Panc1 (cell line): Measurements from ENCODE around the gene ZYG11B. TPM values are rescaled to one million over a fixed set of nuclear protein-coding genes. Genes with fewer than 3 reads are reported as not detected.
"Not testable (repeated sequence)": the region's sequence is repeated elsewhere in the genome, so short reads cannot be mapped to it uniquely, and the experiment has no call there.

Source experiments
- ATAC-seq: fragments of 200-7000 bp; cut with Tn5 transposase; 2 replicates; pipeline ENCODE4 v1.9.1; 2020; ENCODE audit warnings: mild to moderate bottlenecking, moderate library complexity
- BruUV-seq: library from RNA; stranded (reverse); fragments of 400-500 nt; replicated peaks from 2 replicates; lab custom pipeline; 2021; lab: Mats Ljungman, UMichigan
- CTCF ChIA-PET: fragments of 300-600 bp; sonication (Branson Sonifier 250); formaldehyde crosslinking; loops from one replicate; lab custom pipeline; 2022; ENCODE audit warnings: antibody characterized with exemption; lab: Charles Lee
- POLR2A ChIA-PET: fragments of 300-600 bp; sonication (Branson Sonifier 250); formaldehyde crosslinking; loops from one replicate; lab custom pipeline; 2022; ENCODE audit warnings: antibody characterized with exemption; lab: Charles Lee
- DNase-seq: peaks from one replicate; pipeline ENCODE4 v3.0.0-alpha.2; 2010; ENCODE audit warnings: low read depth, low spot score
- H3K27ac ChIP-seq: 2 replicates; pipeline ENCODE4 v1.5.1; 2011; ENCODE audit warnings: mild to moderate bottlenecking, low read length, inconsistent platforms
- H3K27me3 ChIP-seq: fragments of 200-500 bp; sonication (Bioruptor generic); 2 replicates; pipeline ENCODE4 v1.6.0; 2014; ENCODE audit warnings: low read length, inconsistent platforms; ENCODE audit not compliant: control insufficient read depth, insufficient read depth
- H3K36me3 ChIP-seq: fragments of 200-500 bp; sonication (Bioruptor generic); 2 replicates; pipeline ENCODE4 v1.5.1; 2014; ENCODE audit warnings: inconsistent platforms, mild to moderate bottlenecking, low read length, moderate library complexity; ENCODE audit not compliant: control insufficient read depth, insufficient read depth
- H3K4me1 ChIP-seq: 2 replicates; pipeline ENCODE4 v1.5.1; 2011; ENCODE audit warnings: inconsistent platforms, mild to moderate bottlenecking, low read length, moderate library complexity; ENCODE audit not compliant: control insufficient read depth, insufficient read depth
- H3K4me3 ChIP-seq, 2 experiments: 2 replicates each; pipeline ENCODE4 v1.5.1; 2011 to 2012; ENCODE audit warnings: low read depth in 2 of 2, low read length in 2 of 2, mild to moderate bottlenecking in 2 of 2, inconsistent platforms in 1 of 2, moderate library complexity in 1 of 2
- H3K9me3 ChIP-seq: fragments of 200-500 bp; sonication (Bioruptor generic); 2 replicates; pipeline ENCODE4 v1.5.1; 2014; ENCODE audit warnings: low read depth, mild to moderate bottlenecking, inconsistent platforms, low read length, moderate library complexity; ENCODE audit not compliant: control insufficient read depth, insufficient read depth
- CTCF ChIP-seq: fragments of 450-650 bp; IDR thresholded peaks from 2 replicates; pipeline ENCODE4 v1.5.1; 2017; ENCODE audit warnings: mild to moderate bottlenecking
- POLR2AphosphoS5 ChIP-seq: IDR thresholded peaks from 2 replicates; pipeline ENCODE4 v1.6.1; 2012; ENCODE audit warnings: mild to moderate bottlenecking, low read depth, low read length, moderate library complexity
- REST ChIP-seq, 2 experiments: IDR thresholded peaks; 2 replicates each; pipeline ENCODE4 v1.6.1; 2011 to 2012; ENCODE audit warnings: low read depth in 2 of 2, control low read depth in 1 of 2, low read length in 1 of 2, mild to moderate bottlenecking in 1 of 2, moderate library complexity in 1 of 2; ENCODE audit not compliant: insufficient read depth in 1 of 2
- SIN3A ChIP-seq: IDR thresholded peaks from 2 replicates; pipeline ENCODE4 v1.6.1; 2012; ENCODE audit warnings: low read depth, mild to moderate bottlenecking, low read length, moderate library complexity, borderline replicate concordance; ENCODE audit not compliant: insufficient read depth
- TCF7L2 ChIP-seq: IDR thresholded peaks from 2 replicates; pipeline ENCODE4 v1.6.1; 2011; ENCODE audit warnings: mild to moderate bottlenecking, low read depth, low read length, inconsistent platforms
- in situ Hi-C: cut with HindIII; loops from 2 replicates; pipeline ENCODE4 v1.10.0; 2016; ENCODE audit warnings: low sequenced_read_pairs, low pct_unique_long_range_greater_than_20kb
- intact Hi-C: fragments of 100-400 bp; cut with micrococcal nuclease; formaldehyde crosslinking; loops from one replicate; pipeline ENCODE4 v1.10.0; 2022; ENCODE audit not compliant: unreplicated experiment
- total RNA-seq: library from RNA; stranded (reverse); gene quantifications from one replicate; pipeline ENCODE4 v1.2.1, GENCODE V29; 2021; ENCODE audit not compliant: unreplicated experiment

Gene ZYG11B
- total RNA-seq, 1 experiment from 2014 or later = 30.7 TPM

GRCh38 chr1:52836035-52836434 is 109.8 kb downstream of the ZYG11B start:
- Histone ChIP-seq H3K27me3 (no peaks in the 10 kb centered on the region), H3K4me1 (no peaks in the 10 kb centered on the region; the same call in 1 of the 2 replicates), H3K4me3 (no peak overlapping the region), H3K36me3 (no peaks in the 10 kb centered on the region), H3K27ac (no peak overlapping the region), H3K9me3 (no peaks in the 10 kb centered on the region)
- BruUV-seq = no TSS peak
- intact Hi-C loops = no loop called here
- CTCF ChIA-PET = no interaction called here
- TF ChIP-seq POLR2AphosphoS5 (no peak), SIN3A (no peak), TCF7L2 (no peak), CTCF (no peak), REST (IDR thresholded peaks at IDR 0.05; ENCODE audit: insufficient read depth in 1 of 2, low read depth in 2 of 2, low read length in 1 of 2) (no peak)
- POLR2A ChIA-PET = no interaction called here
- ATAC-seq (no peak), DNase-seq (no peak)
- in situ Hi-C loops = no loop called here

- POLR2A ChIA-PET, H3K9me3 ChIP-seq, CTCF ChIA-PET, intact Hi-C loops, H3K4me1 ChIP-seq, H3K27me3 ChIP-seq, DNase-seq, H3K27ac ChIP-seq, H3K4me3 ChIP-seq, BruUV-seq, in situ Hi-C loops, H3K36me3 ChIP-seq, ATAC-seq: not testable (repeated sequence)
Measured at GRCh38 chr1:52839175-52839574, 112.9 kb downstream of the ZYG11B start.

- H3K4me3 ChIP-seq = peak within 1 kb of the TSS; percentile 31 to 45
- no peaks in the 10 kb centered on the region for H3K27me3 ChIP-seq
- ChIA-PET CTCF (interaction anchor here (0.5 to 0.9 kb wide), 2 partner anchors 47 to 350 kb away, joined by 3 to 17 read pairs; no protein-coding TSS in a partner anchor), POLR2A (no interaction called here)
- BruUV-seq = no TSS peak
- ATAC-seq = peak; percentile 96
- no peaks in the 10 kb centered on the region for H3K36me3 ChIP-seq
- H3K27ac ChIP-seq = no peak within 1 kb of the TSS
- H3K4me1 ChIP-seq = no peaks in the 10 kb centered on the region
- no peaks in the 10 kb centered on the region for H3K9me3 ChIP-seq
- in situ Hi-C loops = no loop called here
- DNase-seq = no peak
- intact Hi-C loops = no loop called here
- TF ChIP-seq POLR2AphosphoS5 = no peak
- TF ChIP-seq TCF7L2 = peak; percentile 81; the same call in 1 of the 2 replicates
Measured at GRCh38 chr1:52842643-52843310, 116.5 kb downstream of the ZYG11B start, which contains the start of gene ZYG11A. Gene ZYG11A, plus strand, starts transcription at chr1:52842760. Its CDS starts 124 bp downstream, at chr1:52842884.

GRCh38 chr1:52845119-52845518 is 118.9 kb downstream of the ZYG11B start:
- H3K27ac ChIP-seq, H3K9me3 ChIP-seq, H3K4me1 ChIP-seq, H3K36me3 ChIP-seq, BruUV-seq, DNase-seq, H3K27me3 ChIP-seq, ATAC-seq, POLR2A ChIA-PET, H3K4me3 ChIP-seq, in situ Hi-C loops, intact Hi-C loops: not testable (repeated sequence)
- CTCF ChIA-PET = interaction anchor here (0.6 kb wide), 1 partner anchor 76 kb away, joined by 4 read pairs; the partner anchor contains the start of gene ECHDC2
